K562 (cell line): ENCODE data around the gene VPS33A. TPM values are rescaled to one million over a fixed set of nuclear protein-coding genes. Genes with fewer than 3 reads are reported as not detected.
A peak's percentile ranks its signal among the peaks of the same experiment; 100 is the strongest.

Source experiments
- CBFA2T2 ChIP-seq: fragments of 450-650 bp; conservative IDR thresholded peaks from 2 replicates; pipeline ENCODE4 v1.6.1; 2017; ENCODE audit warnings: mild to moderate bottlenecking
- ESRRB ChIP-seq: fragments of 250-450 bp; sonication (Bioruptor Pico); IDR thresholded peaks from 2 replicates; pipeline ENCODE4 v1.5.0; 2020; ENCODE audit warnings: mild to moderate bottlenecking, moderate library complexity, borderline replicate concordance
- FOXA1 ChIP-seq: fragments of 450-650 bp; IDR thresholded peaks from 2 replicates; pipeline ENCODE4 v1.6.1; 2016; ENCODE audit warnings: mild to moderate bottlenecking, borderline replicate concordance
- IRF2 ChIP-seq: sonication (generic); formaldehyde crosslinking; IDR thresholded peaks from 2 replicates; pipeline ENCODE4 v1.8.1; 2022; ENCODE audit warnings: mild to moderate bottlenecking, missing genetic modification reagents
- MCM3 ChIP-seq: fragments of 450-650 bp; IDR thresholded peaks from 2 replicates; pipeline ENCODE4 v1.6.1; 2016
- RB1 ChIP-seq: fragments of 450-650 bp; IDR thresholded peaks from 2 replicates; pipeline ENCODE4 v1.6.1; 2017; ENCODE audit warnings: low read depth, mild to moderate bottlenecking
- SMARCC2 ChIP-seq: fragments of 450-650 bp; IDR thresholded peaks from 2 replicates; pipeline ENCODE4 v1.6.1; 2017; ENCODE audit warnings: antibody characterized with exemption, moderate library complexity, mild to moderate bottlenecking, low read depth
- ZNF184 ChIP-seq: sonication (generic); formaldehyde crosslinking; IDR thresholded peaks from 2 replicates; pipeline ENCODE4 v1.5.0; 2020; ENCODE audit warnings: missing genetic modification reagents
- ZNF407 ChIP-seq: fragments of 450-650 bp; IDR thresholded peaks from 2 replicates; pipeline ENCODE4 v1.6.1; 2016; ENCODE audit warnings: low read depth
- polyA plus RNA-seq, 8 experiments: library from polyadenylated mRNA; depleted of rRNA in 4 of 8; stranded (reverse) in 5 of 8; unstranded in 3 of 8; fragments of >200 nt; fragmentation: Nextera tagmentation in 2 of 8; fragmentation: Illumina TruSeq in 1 of 8; extraction: Ambion mirVana in 2 of 8; extraction: Trizol in 1 of 8; gene quantifications; 2 replicates each; pipeline versions ENCODE4 v1.2.1 to v1.2.3, GENCODE V29; 2011 to 2014; ENCODE audit warnings: inconsistent platforms in 1 of 8, missing spikeins in 1 of 8
- total RNA-seq, 7 experiments: library from RNA; depleted of rRNA in 6 of 7; stranded (reverse); fragments of >200 nt in 6 of 7; fragmentation: Illumina TruSeq in 2 of 7; extraction: Trizol in 2 of 7; gene quantifications; 2 replicates each; pipeline versions ENCODE4 v1.2.1 to v1.2.3, GENCODE V29; 2011 to 2021; ENCODE audit warnings: low replicate concordance in 1 of 7
- TF ChIP-seq, protein P1 (sequence below), 2 experiments: fragments of 450-650 bp in 1 of 2; IDR thresholded peaks; 2 replicates each; pipeline ENCODE4 v1.6.1; 2011 to 2017; ENCODE audit warnings: low read depth in 2 of 2, antibody characterized with exemption in 1 of 2, borderline replicate concordance in 1 of 2, low read length in 1 of 2, mild to moderate bottlenecking in 1 of 2, mixed read lengths in 1 of 2; ENCODE audit not compliant: control insufficient read depth in 1 of 2
- TF ChIP-seq, protein P2 (sequence below): IDR thresholded peaks from 2 replicates; pipeline ENCODE4 v1.6.1; 2016; ENCODE audit warnings: missing genetic modification characterization, missing compliant biosample characterization

Gene VPS33A
- total and polyA plus RNA-seq, 9 of the 15 experiments (the other 6 are each of a cell fraction or from before 2014, with no cell fraction given): 10.6 to 34.3 (median 25.3) TPM

DNA sequence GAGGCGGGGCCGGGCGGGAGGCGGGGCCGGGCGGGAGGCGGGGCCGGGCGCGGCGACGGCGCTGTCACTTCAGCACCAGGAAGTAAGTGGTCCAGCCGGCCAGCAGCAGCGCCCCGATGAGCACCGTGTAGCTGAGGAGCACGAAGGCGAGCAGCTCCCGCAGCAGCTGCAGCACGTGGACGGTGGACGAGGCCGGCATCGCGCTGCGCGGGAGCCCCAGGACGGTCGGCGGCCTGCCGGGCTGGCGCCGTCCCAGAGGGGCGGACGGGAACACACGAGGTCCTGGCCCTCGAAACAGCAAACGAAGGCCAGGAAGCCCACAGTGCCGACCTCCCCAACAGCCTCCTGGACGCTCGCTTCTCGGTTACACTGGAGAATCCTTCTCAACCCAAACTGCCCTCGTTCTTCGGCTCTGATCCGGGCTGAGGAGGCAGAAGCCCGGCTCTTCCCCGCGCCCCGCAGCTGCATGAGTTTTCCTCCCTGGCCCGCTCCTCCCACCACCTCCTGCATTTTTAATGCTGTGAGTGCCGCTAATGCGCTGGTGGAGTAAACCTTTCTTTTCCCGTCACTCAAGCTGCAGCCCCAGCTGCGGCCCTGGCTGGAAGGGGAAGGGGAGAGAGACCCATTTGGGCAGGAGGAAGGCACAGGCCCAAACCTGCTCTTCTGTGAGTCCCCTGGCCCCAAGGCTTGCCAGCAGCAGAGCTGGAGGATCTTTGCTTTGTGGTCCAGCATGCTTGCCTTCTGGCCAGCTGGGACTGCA lies 39.7 kb downstream of the VPS33A start (continued):
- TF ChIP-seq, protein P1, sequence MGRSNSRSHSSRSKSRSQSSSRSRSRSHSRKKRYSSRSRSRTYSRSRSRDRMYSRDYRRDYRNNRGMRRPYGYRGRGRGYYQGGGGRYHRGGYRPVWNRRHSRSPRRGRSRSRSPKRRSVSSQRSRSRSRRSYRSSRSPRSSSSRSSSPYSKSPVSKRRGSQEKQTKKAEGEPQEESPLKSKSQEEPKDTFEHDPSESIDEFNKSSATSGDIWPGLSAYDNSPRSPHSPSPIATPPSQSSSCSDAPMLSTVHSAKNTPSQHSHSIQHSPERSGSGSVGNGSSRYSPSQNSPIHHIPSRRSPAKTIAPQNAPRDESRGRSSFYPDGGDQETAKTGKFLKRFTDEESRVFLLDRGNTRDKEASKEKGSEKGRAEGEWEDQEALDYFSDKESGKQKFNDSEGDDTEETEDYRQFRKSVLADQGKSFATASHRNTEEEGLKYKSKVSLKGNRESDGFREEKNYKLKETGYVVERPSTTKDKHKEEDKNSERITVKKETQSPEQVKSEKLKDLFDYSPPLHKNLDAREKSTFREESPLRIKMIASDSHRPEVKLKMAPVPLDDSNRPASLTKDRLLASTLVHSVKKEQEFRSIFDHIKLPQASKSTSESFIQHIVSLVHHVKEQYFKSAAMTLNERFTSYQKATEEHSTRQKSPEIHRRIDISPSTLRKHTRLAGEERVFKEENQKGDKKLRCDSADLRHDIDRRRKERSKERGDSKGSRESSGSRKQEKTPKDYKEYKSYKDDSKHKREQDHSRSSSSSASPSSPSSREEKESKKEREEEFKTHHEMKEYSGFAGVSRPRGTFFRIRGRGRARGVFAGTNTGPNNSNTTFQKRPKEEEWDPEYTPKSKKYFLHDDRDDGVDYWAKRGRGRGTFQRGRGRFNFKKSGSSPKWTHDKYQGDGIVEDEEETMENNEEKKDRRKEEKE (IDR thresholded peaks at IDR 0.05; ENCODE audit: borderline replicate concordance in 1 of 2, control insufficient read depth in 1 of 2, low read depth in 2 of 2, low read length in 1 of 2): 0 out of 4 replicates have a peak, but pooled peaks of 1 of the 2 experiments have one; percentile 60
- TF ChIP-seq FOXA1 (no peak), MCM3 (no peak), RB1 (peak; percentile 73), CBFA2T2 (no peak), ZNF184 (CRISPR knock-in tag) (no peak), ESRRB (CRISPR knock-in tag) (no peak), IRF2 (CRISPR knock-in tag) (peak; percentile 85; the same call in 1 of the 2 replicates), SMARCC2 (no peak), ZNF407 (no peak)
- TF ChIP-seq, protein P2, sequence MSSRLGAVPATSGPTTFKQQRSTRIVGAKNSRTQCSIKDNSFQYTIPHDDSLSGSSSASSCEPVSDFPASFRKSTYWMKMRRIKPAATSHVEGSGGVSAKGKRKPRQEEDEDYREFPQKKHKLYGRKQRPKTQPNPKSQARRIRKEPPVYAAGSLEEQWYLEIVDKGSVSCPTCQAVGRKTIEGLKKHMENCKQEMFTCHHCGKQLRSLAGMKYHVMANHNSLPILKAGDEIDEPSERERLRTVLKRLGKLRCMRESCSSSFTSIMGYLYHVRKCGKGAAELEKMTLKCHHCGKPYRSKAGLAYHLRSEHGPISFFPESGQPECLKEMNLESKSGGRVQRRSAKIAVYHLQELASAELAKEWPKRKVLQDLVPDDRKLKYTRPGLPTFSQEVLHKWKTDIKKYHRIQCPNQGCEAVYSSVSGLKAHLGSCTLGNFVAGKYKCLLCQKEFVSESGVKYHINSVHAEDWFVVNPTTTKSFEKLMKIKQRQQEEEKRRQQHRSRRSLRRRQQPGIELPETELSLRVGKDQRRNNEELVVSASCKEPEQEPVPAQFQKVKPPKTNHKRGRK (tag): no peak
